Activated naive CD4-positive, alpha-beta T cell treated with anti-CD3 and anti-CD28 coated beads for 36 hours (primary cell): Measurements from ENCODE around the gene PDE9A. TPM values are rescaled to one million over a fixed set of nuclear protein-coding genes. Genes with fewer than 3 reads are reported as not detected.
"Not testable (repeated sequence)": the region's sequence is repeated elsewhere in the genome, so short reads cannot be mapped to it uniquely, and the experiment has no call there.

Experiments
- CTCF ChIA-PET: fragments of 350-600 bp; sonication (Branson Sonifier 250); formaldehyde crosslinking; loops from one replicate; lab custom pipeline; 2021; ENCODE audit warnings: antibody characterized with exemption; lab: Charles Lee
- DNase-seq: peaks from one replicate; pipeline ENCODE4 v3.0.0-alpha.2; 2020
- H3K27ac Mint-ChIP-seq: one replicate; pipeline ENCODE4 v1.8.0; 2021; ENCODE audit warnings: mild to moderate bottlenecking, mixed read lengths
- H3K27me3 Mint-ChIP-seq: one replicate; pipeline ENCODE4 v1.8.0; 2021; ENCODE audit warnings: low read depth, mixed read lengths
- H3K36me3 Mint-ChIP-seq: one replicate; pipeline ENCODE4 v1.8.0; 2021; ENCODE audit warnings: low read depth, mixed read lengths
- H3K4me1 Mint-ChIP-seq: one replicate; pipeline ENCODE4 v1.8.0; 2021; ENCODE audit warnings: low read depth, mixed read lengths
- H3K4me3 Mint-ChIP-seq: one replicate; pipeline ENCODE4 v1.8.0; 2021; ENCODE audit warnings: mild to moderate bottlenecking, moderate library complexity, mixed read lengths
- H3K9me3 Mint-ChIP-seq: one replicate; pipeline ENCODE4 v1.8.0; 2021; ENCODE audit warnings: mixed read lengths
- intact Hi-C: fragments of 100-400 bp; cut with micrococcal nuclease; formaldehyde crosslinking; loops from one replicate; pipeline ENCODE4 v1.15.1; 2023
- total RNA-seq, 2 experiments: library from RNA; stranded (reverse); gene quantifications; one replicate each; pipeline ENCODE4 v1.2.3, GENCODE V29; 2021

PDE9A gene
- total RNA-seq: 1 to 10 TPM; 6.3 to 7.4 TPM

DNA sequence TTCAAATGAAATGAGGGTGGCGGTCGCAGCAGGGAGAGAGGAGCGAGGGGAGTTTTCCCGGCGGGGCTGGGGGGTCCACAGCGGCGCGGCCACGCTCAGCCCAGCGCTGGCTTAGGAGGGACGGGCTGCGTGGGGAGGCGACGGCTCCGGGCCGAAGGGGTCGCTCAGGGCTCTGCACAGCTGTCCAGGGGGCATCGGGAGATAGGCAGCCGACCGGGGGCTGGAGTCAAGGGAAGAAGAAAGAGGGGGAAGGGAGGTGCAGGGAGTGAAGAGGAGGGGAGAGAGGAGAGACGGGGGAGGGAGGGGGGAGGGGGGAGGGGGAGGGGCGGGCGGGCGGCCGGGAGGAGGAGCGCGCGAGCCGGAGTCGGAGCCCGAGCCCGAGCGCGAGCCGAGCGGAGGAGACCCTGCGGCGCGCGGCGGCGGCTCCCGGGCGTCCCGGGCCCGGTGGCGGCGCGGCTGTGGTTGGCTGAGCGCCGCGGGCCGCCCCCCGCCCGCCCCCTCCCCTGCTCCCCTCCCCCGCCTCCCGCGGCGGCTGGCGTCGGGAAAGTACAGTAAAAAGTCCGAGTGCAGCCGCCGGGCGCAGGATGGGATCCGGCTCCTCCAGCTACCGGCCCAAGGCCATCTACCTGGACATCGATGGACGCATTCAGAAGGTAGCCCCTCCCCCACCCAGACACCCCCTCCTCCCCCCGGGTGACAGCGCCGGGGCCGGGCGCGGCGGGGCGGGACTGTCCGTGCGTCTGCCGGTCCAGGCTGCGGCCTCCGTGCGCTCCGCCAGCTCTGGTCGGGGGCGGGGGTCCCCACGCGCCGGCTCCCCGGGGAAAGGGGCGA lies at the start of gene PDE9A:
PDE9A (plus strand) TSS at position 391 of the 831 bp plus-strand sequence; CDS start at position 585, 194 bp downstream.
- H3K36me3 Mint-ChIP-seq: no peaks in the 10 kb centered on the region
- no peaks in the 10 kb centered on the region for H3K27me3 Mint-ChIP-seq
- peaks cover 20% of the 10 kb centered on the region for H3K4me1 Mint-ChIP-seq
- intact Hi-C loops: loop anchor here (1.0 to 5.0 kb wide), 4 partner anchors 39 to 180 kb away; no protein-coding TSS in a partner anchor
- CTCF ChIA-PET: interaction anchor here (0.8 to 1.2 kb wide), 4 partner anchors 12 to 94 kb away, joined by 3 read pairs; no protein-coding TSS in a partner anchor
- H3K4me3 Mint-ChIP-seq: peak within 1 kb of the TSS; percentile 70
- no peaks in the 10 kb centered on the region for H3K9me3 Mint-ChIP-seq
- no peak within 1 kb of the TSS for H3K27ac Mint-ChIP-seq
- DNase-seq: peak; percentile 35

DNA sequence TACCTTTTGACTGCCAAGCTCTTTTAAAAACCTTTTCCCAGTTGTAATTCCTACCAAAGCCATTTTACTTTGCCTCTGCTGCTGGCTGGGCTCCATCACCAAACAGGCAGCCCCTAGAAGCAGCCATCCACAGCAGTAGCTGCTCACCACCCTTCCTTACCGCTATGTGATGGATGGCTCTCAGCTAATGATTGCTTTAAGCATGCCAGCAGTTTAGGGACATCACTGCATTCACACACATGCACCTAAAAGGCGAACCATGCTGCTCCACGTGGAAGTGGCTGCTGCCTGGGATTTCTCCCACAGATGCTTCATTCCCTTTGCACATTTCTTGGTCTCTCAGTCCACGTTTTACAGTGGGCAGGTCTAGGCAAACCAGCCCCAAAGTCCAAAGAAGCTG lies 46.3 kb upstream of the PDE9A start:
- Mint-ChIP-seq H3K9me3 (peaks cover 17% of the 10 kb centered on the region), H3K4me1 (peaks cover 12% of the 10 kb centered on the region), H3K27ac (no peak overlapping the region), H3K4me3 (no peak overlapping the region), H3K27me3 (no peaks in the 10 kb centered on the region), H3K36me3 (no peaks in the 10 kb centered on the region)
- no peak for DNase-seq
- CTCF ChIA-PET: no interaction called here
- intact Hi-C loops: no loop called here

DNA sequence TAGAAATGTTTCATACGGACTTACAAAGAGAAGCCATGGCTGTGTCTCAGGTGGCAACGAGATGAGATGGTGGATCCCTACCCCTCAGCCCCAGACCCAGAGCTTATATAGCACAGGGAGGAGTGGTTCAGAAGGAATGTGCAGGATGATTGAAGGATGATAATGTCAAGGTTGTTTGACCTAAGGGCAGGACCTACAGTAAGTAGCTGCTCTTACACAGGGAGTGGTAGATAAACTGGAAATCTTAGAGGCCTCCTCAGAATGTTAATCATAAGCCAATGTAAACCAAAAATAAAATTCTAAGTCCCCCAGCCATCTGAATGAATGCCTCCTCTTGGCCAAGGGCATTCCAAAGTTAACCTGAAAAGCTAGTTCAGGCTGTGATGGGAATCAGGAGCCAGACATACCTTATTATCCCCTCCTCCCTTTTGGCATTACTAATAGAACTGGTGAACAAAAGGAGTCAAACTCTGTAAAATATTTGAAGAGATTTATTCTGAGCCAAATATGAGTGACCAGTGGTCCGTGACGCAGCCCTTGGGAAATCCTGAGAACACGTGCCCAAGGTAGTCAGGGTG lies 45.8 kb upstream of the PDE9A start:
- Mint-ChIP-seq H3K4me1 (peaks cover 12% of the 10 kb centered on the region), H3K27me3 (no peaks in the 10 kb centered on the region), H3K27ac (no peak overlapping the region), H3K9me3 (peaks cover 17% of the 10 kb centered on the region), H3K36me3 (no peaks in the 10 kb centered on the region), H3K4me3 (no peak overlapping the region)
- intact Hi-C loops: no loop called here
- DNase-seq: no peak
- CTCF ChIA-PET: no interaction called here

DNA sequence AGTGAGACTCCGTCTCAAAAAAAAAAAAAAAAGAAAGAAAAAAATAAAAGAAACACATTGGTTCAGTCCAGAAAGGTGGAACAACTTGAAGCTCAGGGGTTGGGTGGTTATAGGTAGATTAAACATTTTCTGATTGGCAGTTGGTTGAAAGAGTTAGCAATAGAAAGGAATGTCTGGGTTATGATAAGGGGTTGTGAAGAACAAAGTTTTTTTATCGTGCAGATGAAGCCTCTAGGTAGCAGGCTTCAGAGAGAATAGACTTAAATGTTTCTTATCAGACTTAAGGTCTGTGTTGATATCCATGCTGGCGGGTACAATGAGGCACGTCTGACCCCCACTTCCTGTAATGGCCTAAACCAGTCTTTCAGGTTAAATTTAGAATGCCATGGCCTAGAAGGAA lies 45.0 kb upstream of the PDE9A start:
- intact Hi-C loops: no loop called here
- no peak for DNase-seq
- Mint-ChIP-seq H3K36me3 (no peaks in the 10 kb centered on the region), H3K4me1 (peaks cover 13% of the 10 kb centered on the region), H3K4me3 (no peak overlapping the region), H3K27me3 (no peaks in the 10 kb centered on the region), H3K27ac (no peak overlapping the region), H3K9me3 (peaks cover 17% of the 10 kb centered on the region)
- CTCF ChIA-PET: no interaction called here

DNA sequence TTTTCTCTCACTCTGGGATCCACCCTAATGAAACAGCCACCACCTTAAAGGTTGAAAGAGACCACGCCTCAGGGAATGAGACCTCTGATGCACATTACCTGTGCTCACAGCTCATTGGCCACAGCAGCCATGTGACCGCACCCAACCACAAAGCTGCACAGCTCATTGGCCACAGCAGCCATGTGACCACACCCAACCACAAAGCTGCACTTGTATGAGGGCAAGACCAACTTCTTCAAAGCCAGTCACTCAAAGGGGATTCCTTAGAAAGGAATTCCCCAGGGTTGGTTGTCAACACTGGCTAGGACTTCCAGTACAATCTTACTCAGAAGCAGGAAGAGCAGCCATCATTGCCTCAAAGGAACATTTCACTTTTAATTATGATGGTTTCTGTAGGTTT lies 43.6 kb upstream of the PDE9A start:
- no peak overlapping the region for H3K4me3 Mint-ChIP-seq
- H3K4me1 Mint-ChIP-seq: peaks cover 15% of the 10 kb centered on the region
- DNase-seq: peak; percentile 86
- H3K9me3 Mint-ChIP-seq: peaks cover 11% of the 10 kb centered on the region
- H3K36me3 Mint-ChIP-seq: no peaks in the 10 kb centered on the region
- H3K27ac Mint-ChIP-seq: peak overlapping the region; percentile 33
- H3K27me3 Mint-ChIP-seq: no peaks in the 10 kb centered on the region
- intact Hi-C loops: loop anchor here (5.0 kb wide), 4 partner anchors 72 to 373 kb away; partner anchors contain the start of gene SLC37A1
- CTCF ChIA-PET: interaction anchor here (0.9 kb wide), 1 partner anchor 16 kb away, joined by 5 read pairs; no protein-coding TSS in a partner anchor

DNA sequence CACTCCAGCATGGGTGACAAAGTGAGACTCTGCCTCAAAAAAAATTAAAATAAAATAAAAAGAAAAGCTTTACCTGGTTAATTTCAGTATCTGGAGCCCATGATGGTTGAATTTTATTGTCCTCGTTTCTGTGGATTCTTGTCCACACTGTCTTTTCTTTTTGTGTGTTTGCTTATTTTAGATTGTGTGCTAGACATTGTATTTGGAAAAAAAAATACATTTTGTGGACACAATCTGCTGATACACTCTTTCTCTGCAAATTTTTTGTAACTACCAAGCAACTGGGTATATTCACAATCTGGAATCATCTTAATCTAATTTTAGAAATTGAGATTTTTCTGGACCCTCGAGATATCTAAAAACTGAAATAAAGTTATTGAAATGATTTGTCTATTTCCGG lies 41.6 kb upstream of the PDE9A start:
- DNase-seq: no peak
- H3K36me3 Mint-ChIP-seq: no peaks in the 10 kb centered on the region
- H3K9me3 Mint-ChIP-seq: no peaks in the 10 kb centered on the region
- no peaks in the 10 kb centered on the region for H3K27me3 Mint-ChIP-seq
- H3K4me1 Mint-ChIP-seq: peaks cover 15% of the 10 kb centered on the region
- intact Hi-C loops: loop anchor here (5.0 kb wide), 4 partner anchors 70 to 375 kb away; partner anchors contain the start of gene SLC37A1
- H3K4me3 Mint-ChIP-seq: no peak overlapping the region
- no peak overlapping the region for H3K27ac Mint-ChIP-seq
- CTCF ChIA-PET: no interaction called here

DNA sequence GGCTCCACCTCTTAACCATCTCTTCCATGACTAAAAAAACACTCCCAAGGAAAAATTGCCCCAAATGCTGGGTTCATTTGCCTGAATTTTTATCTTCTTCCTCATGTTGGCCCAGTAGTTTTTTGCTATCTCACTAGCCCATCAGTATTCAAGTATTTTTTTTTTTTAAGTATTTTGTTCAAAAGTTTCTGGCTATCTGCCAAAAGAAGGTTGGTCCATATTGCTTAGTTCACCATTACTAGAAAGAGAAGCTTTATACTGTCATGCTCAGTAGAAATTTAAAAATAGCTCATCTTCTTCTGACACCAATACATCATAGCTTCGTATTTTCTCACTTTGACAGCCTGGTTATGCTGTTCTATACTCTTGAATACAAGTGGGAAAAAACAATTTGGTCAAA lies 41.0 kb upstream of the PDE9A start:
- no peaks in the 10 kb centered on the region for H3K36me3 Mint-ChIP-seq
- H3K9me3 Mint-ChIP-seq: no peaks in the 10 kb centered on the region
- CTCF ChIA-PET: no interaction called here
- H3K4me1 Mint-ChIP-seq: peaks cover 15% of the 10 kb centered on the region
- DNase-seq: no peak
- no peak overlapping the region for H3K4me3 Mint-ChIP-seq
- H3K27ac Mint-ChIP-seq: no peak overlapping the region
- no peaks in the 10 kb centered on the region for H3K27me3 Mint-ChIP-seq
- intact Hi-C loops: loop anchor here (5.0 kb wide), 4 partner anchors 70 to 375 kb away; partner anchors contain the start of gene SLC37A1

DNA sequence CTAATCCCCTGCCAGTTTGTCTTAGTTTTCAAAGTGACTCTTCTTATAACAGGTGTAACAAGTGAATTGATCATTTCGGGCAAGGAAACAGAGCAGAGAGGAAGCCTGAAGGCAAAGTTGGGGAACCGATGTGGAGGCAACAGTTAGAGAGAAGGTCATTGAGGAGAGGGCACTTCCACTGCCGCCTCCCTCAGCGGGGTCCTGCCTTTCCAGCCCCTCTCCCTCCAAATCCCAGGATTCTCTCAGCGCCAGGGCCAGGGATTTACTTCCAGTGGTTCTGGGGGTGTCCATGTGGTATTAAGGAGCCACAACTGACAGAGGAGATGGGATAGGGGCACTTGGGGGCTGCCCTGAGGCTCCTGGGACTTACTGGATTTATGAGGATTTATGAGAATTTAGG lies 39.7 kb upstream of the PDE9A start:
- Mint-ChIP-seq H3K27me3 (no peaks in the 10 kb centered on the region), H3K4me3 (no peak overlapping the region), H3K4me1 (peaks cover 15% of the 10 kb centered on the region), H3K36me3 (no peaks in the 10 kb centered on the region), H3K9me3 (no peaks in the 10 kb centered on the region), H3K27ac (no peak overlapping the region)
- intact Hi-C loops: loop anchor here (2.0 to 5.0 kb wide), 6 partner anchors 41 to 376 kb away; partner anchors contain the start of gene SLC37A1
- no peak for DNase-seq
- CTCF ChIA-PET: no interaction called here

DNA sequence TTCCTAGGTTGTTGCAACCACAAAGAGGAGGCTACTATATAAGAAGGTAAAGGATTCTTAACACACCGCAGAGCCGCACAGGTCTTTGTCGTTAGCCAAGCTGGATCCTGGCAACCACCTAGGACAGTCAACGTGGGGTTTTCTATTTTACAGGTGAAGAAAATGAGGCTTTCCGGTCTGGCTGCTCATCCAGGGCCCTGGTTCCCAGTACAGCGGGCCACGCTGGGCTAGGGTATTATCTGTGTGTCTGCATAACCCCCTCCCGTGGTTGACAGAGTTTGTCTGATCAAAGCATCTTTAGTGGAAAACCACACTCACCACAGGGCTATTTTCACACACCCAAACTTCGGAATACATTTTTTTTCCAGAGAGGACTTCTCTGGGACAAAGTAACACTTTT lies 39.0 kb upstream of the PDE9A start:
- intact Hi-C loops: loop anchor here (2.0 to 5.0 kb wide), 6 partner anchors 40 to 377 kb away; partner anchors contain the start of gene SLC37A1
- peak; percentile 86 for DNase-seq
- H3K27me3 Mint-ChIP-seq: no peaks in the 10 kb centered on the region
- no peak overlapping the region for H3K4me3 Mint-ChIP-seq
- H3K36me3 Mint-ChIP-seq: no peaks in the 10 kb centered on the region
- peaks cover 13% of the 10 kb centered on the region for H3K4me1 Mint-ChIP-seq
- H3K9me3 Mint-ChIP-seq: no peaks in the 10 kb centered on the region
- no peak overlapping the region for H3K27ac Mint-ChIP-seq
- CTCF ChIA-PET: interaction anchor here (0.6 to 1.2 kb wide), 2 partner anchors 21 to 287 kb away, joined by 3 to 4 read pairs; no protein-coding TSS in a partner anchor

DNA sequence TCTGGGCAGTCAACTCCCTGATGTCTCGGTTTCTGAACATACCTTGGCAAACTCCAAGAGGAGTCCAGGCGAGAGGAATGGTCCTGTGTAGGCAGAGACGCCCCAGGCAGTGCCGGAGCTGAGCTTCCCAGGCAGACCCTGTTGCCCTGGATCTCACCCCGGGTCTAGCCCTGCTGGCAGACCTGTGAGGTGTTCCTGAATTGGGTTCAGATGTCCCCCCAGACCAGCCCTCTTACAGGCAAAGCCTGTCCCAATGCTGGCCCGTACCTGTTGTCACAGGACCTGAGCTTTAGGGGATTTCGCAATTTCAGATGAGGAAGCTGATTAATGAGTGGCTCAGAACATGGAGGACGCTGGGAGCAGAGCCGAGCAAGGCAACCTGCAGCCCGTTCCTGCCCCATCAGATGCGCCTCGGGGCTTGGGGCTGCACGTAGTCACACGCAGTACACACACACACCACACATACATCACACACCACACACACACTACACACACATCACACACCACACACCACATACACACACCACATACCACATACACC lies 38.5 kb upstream of the PDE9A start:
- no peaks in the 10 kb centered on the region for H3K36me3 Mint-ChIP-seq
- H3K27ac Mint-ChIP-seq: no peak overlapping the region
- H3K9me3 Mint-ChIP-seq: no peaks in the 10 kb centered on the region
- peaks cover 8% of the 10 kb centered on the region for H3K4me1 Mint-ChIP-seq
- no peaks in the 10 kb centered on the region for H3K27me3 Mint-ChIP-seq
- intact Hi-C loops: loop anchor here (2.0 to 5.0 kb wide), 6 partner anchors 40 to 378 kb away; partner anchors contain the start of gene SLC37A1
- DNase-seq: peak; percentile 84
- CTCF ChIA-PET: interaction anchor here (0.6 to 1.2 kb wide), 2 partner anchors 22 to 286 kb away, joined by 3 to 4 read pairs; no protein-coding TSS in a partner anchor
- H3K4me3 Mint-ChIP-seq: no peak overlapping the region

DNA sequence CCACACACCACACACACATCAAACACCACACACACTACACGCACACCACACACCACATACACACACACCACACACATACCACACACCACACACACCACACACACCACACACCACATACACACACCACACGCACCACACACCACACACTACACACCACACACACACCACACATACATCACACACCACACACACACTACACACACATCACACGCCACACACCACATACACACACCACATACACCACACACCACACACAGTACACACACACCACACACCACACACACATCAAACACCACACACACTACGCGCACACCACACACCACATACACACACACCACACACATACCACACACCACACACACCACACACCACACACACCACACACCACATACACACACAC lies 38.0 kb upstream of the PDE9A start:
- H3K27me3 Mint-ChIP-seq, H3K4me3 Mint-ChIP-seq, H3K9me3 Mint-ChIP-seq, H3K36me3 Mint-ChIP-seq, H3K4me1 Mint-ChIP-seq, DNase-seq, H3K27ac Mint-ChIP-seq: not testable (repeated sequence)
- CTCF ChIA-PET: interaction anchor here (1.2 kb wide), 1 partner anchor 22 kb away, joined by 4 read pairs; no protein-coding TSS in a partner anchor
- intact Hi-C loops: loop anchor here (2.0 kb wide), 2 partner anchors 39 to 205 kb away; no protein-coding TSS in a partner anchor

DNA sequence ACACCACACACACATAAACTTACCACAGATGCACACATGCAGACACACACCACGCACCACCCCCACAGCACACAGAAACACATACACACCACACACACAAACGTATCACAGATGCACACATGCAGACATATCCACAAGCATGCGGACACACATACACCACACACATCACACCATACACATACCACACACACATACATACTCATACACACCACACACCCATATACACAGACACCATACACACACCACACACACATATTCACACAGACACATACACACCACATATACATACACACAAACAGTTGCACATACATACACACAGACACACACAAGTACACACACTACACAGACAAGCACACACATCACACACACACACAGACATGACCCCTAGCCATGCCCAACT lies 37.5 kb upstream of the PDE9A start:
- no peaks in the 10 kb centered on the region for H3K36me3 Mint-ChIP-seq
- no peak overlapping the region for H3K27ac Mint-ChIP-seq
- no peak overlapping the region for H3K4me3 Mint-ChIP-seq
- CTCF ChIA-PET: no interaction called here
- H3K9me3 Mint-ChIP-seq: no peaks in the 10 kb centered on the region
- H3K27me3 Mint-ChIP-seq: no peaks in the 10 kb centered on the region
- no peak for DNase-seq
- intact Hi-C loops: loop anchor here (2.0 kb wide), 2 partner anchors 39 to 205 kb away; no protein-coding TSS in a partner anchor
- peaks cover 4% of the 10 kb centered on the region for H3K4me1 Mint-ChIP-seq
